ENCODE data around the gene CDC42BPB.

- TF ChIP-seq POLR2A (IDR thresholded peaks at IDR 0.05; ENCODE audit: low read depth, low read length) (peak; percentile 39; the same call in 1 of the 2 replicates), POLR2AphosphoS5 (IDR thresholded peaks at IDR 0.05; ENCODE audit: low read depth, low read length) (no peak)
Observed at GRCh38 chr14:102922490-102923200, 134.7 kb downstream of the CDC42BPB start, which contains the start of gene AMN.
